BE2C (cell line): Measurements from ENCODE around the gene AP5Z1.

ENCODE experiments used
- DNase-seq: peaks from one replicate; pipeline ENCODE4 v3.0.0-alpha.2; 2020
- H3K27me3 ChIP-seq: fragments of 250-450 bp; sonication (Bioruptor Pico); 2 replicates; pipeline ENCODE4 v1.5.1; 2020; ENCODE audit warnings: mild to moderate bottlenecking
- H3K36me3 ChIP-seq: fragments of 250-450 bp; sonication (Bioruptor Pico); 2 replicates; pipeline ENCODE4 v1.5.1; 2020; ENCODE audit warnings: mild to moderate bottlenecking
- H3K4me1 ChIP-seq: fragments of 250-450 bp; sonication (Bioruptor Pico); 2 replicates; pipeline ENCODE4 v1.5.1; 2020
- H3K4me3 ChIP-seq: 2 replicates; pipeline ENCODE4 v1.5.1; 2011; ENCODE audit warnings: low read depth, low read length
- H3K9me3 ChIP-seq: fragments of 250-450 bp; sonication (Bioruptor Pico); 2 replicates; pipeline ENCODE4 v1.5.1; 2020
- CTCF ChIP-seq: IDR thresholded peaks from 2 replicates; pipeline ENCODE4 v1.5.1; 2012; ENCODE audit warnings: mild to moderate bottlenecking, low read depth, low read length

AP5Z1 gene

GRCh38 chr7:4738711-4739527, 36.5 kb upstream of the AP5Z1 start:
- Histone ChIP-seq H3K27me3 (no peaks in the 10 kb centered on the region), H3K9me3 (no peaks in the 10 kb centered on the region), H3K4me1 (peaks cover 11% of the 10 kb centered on the region), H3K4me3 (peak overlapping the region; percentile 53), H3K36me3 (peaks cover 32% of the 10 kb centered on the region)
- peak; percentile 80 for DNase-seq
- no peak; the same call in 1 of the 2 replicates for TF ChIP-seq CTCF

GRCh38 chr7:4739528-4739992, 35.9 kb upstream of the AP5Z1 start:
- Histone ChIP-seq H3K27me3 (no peaks in the 10 kb centered on the region), H3K4me1 (peaks cover 14% of the 10 kb centered on the region), H3K4me3 (peak overlapping the region; percentile 53), H3K36me3 (peaks cover 32% of the 10 kb centered on the region), H3K9me3 (no peaks in the 10 kb centered on the region)
- TF ChIP-seq CTCF: peak; percentile 56
- DNase-seq: peak; percentile 57

- no peak overlapping the region for H3K4me3 ChIP-seq
- TF ChIP-seq CTCF: no peak
- H3K4me1 ChIP-seq: peaks cover 16% of the 10 kb centered on the region
- no peak for DNase-seq
- no peaks in the 10 kb centered on the region for H3K27me3 ChIP-seq
- peaks cover 33% of the 10 kb centered on the region for H3K36me3 ChIP-seq
- no peaks in the 10 kb centered on the region for H3K9me3 ChIP-seq
Observed at GRCh38 chr7:4740796-4741195, 34.6 kb upstream of the AP5Z1 start.

GRCh38 chr7:4742051-4742573, 33.3 kb upstream of the AP5Z1 start:
- H3K36me3 ChIP-seq: peaks cover 41% of the 10 kb centered on the region
- TF ChIP-seq CTCF: no peak
- peaks cover 16% of the 10 kb centered on the region for H3K4me1 ChIP-seq
- DNase-seq: no peak
- H3K27me3 ChIP-seq: no peaks in the 10 kb centered on the region
- H3K9me3 ChIP-seq: no peaks in the 10 kb centered on the region
- H3K4me3 ChIP-seq: no peak overlapping the region

GRCh38 chr7:4742852-4743251, 32.6 kb upstream of the AP5Z1 start:
- H3K4me1 ChIP-seq: peaks cover 16% of the 10 kb centered on the region
- no peaks in the 10 kb centered on the region for H3K9me3 ChIP-seq
- peaks cover 42% of the 10 kb centered on the region for H3K36me3 ChIP-seq
- no peak for DNase-seq
- TF ChIP-seq CTCF: no peak
- H3K4me3 ChIP-seq: no peak overlapping the region
- H3K27me3 ChIP-seq: no peaks in the 10 kb centered on the region
